ENCODE measurements around the gene ALDH1A1.

The ALDH1A1 gene

GRCh38 chr9:72888067-72888466, 64.8 kb downstream of the ALDH1A1 start:
- no peaks in the 10 kb centered on the region for H3K4me1 ChIP-seq (ENCODE audit: control insufficient read depth in 1 of 2, insufficient read depth in 2 of 2, low read length in 2 of 2)
- no peak overlapping the region for H3K27ac ChIP-seq (ENCODE audit: low read depth, low read length)
- H3K27me3 ChIP-seq (ENCODE audit: control insufficient read depth in 1 of 2, insufficient read depth in 2 of 2, low read length in 2 of 2) = no peaks in the 10 kb centered on the region
- H3K4me3 ChIP-seq (ENCODE audit: low read depth in 1 of 2, low read length in 2 of 2) = no peak overlapping the region
- H3K36me3 ChIP-seq (ENCODE audit: control insufficient read depth in 1 of 2, insufficient read depth in 2 of 2, low read length in 2 of 2) = peaks cover 0 to 7% of the 10 kb centered on the region in 2 donors
- no peak overlapping the region for H3K9ac ChIP-seq (ENCODE audit: low read depth in 1 of 2, low read length in 2 of 2)
- no peaks in the 10 kb centered on the region for H3K9me3 ChIP-seq (ENCODE audit: control insufficient read depth in 1 of 2, low read length in 2 of 2)

GRCh38 chr9:72886386-72886785, 66.5 kb downstream of the ALDH1A1 start:
- no peaks in the 10 kb centered on the region for H3K27me3 ChIP-seq (ENCODE audit: control insufficient read depth in 1 of 2, insufficient read depth in 2 of 2, low read length in 2 of 2)
- H3K36me3 ChIP-seq (ENCODE audit: control insufficient read depth in 1 of 2, insufficient read depth in 2 of 2, low read length in 2 of 2) = peaks cover 0 to 7% of the 10 kb centered on the region in 2 donors
- H3K4me3 ChIP-seq (ENCODE audit: low read depth in 1 of 2, low read length in 2 of 2) = no peak overlapping the region

GRCh38 chr9:72884508-72884907, 68.3 kb downstream of the ALDH1A1 start:
- Histone ChIP-seq H3K9ac (ENCODE audit: low read depth in 1 of 2, low read length in 2 of 2) (no peak overlapping the region), H3K27ac (ENCODE audit: low read depth, low read length) (no peak overlapping the region), H3K4me3 (ENCODE audit: low read depth in 1 of 2, low read length in 2 of 2) (no peak overlapping the region), H3K9me3 (ENCODE audit: control insufficient read depth in 1 of 2, low read length in 2 of 2) (no peaks in the 10 kb centered on the region), H3K36me3 (ENCODE audit: control insufficient read depth in 1 of 2, insufficient read depth in 2 of 2, low read length in 2 of 2) (peaks cover 0 to 4% of the 10 kb centered on the region in 2 donors), H3K27me3 (ENCODE audit: control insufficient read depth in 1 of 2, insufficient read depth in 2 of 2, low read length in 2 of 2) (no peaks in the 10 kb centered on the region), H3K4me1 (ENCODE audit: control insufficient read depth in 1 of 2, insufficient read depth in 2 of 2, low read length in 2 of 2) (no peaks in the 10 kb centered on the region)

More at GRCh38 chr9:72886386-72886785, 66.5 kb downstream of the ALDH1A1 start:
- H3K4me1 ChIP-seq (ENCODE audit: control insufficient read depth in 1 of 2, insufficient read depth in 2 of 2, low read length in 2 of 2) = no peaks in the 10 kb centered on the region
- no peak overlapping the region for H3K27ac ChIP-seq (ENCODE audit: low read depth, low read length)
- no peak overlapping the region for H3K9ac ChIP-seq (ENCODE audit: low read depth in 1 of 2, low read length in 2 of 2)
- no peaks in the 10 kb centered on the region for H3K9me3 ChIP-seq (ENCODE audit: control insufficient read depth in 1 of 2, low read length in 2 of 2)

- Histone ChIP-seq H3K4me1 (ENCODE audit: control insufficient read depth in 1 of 2, insufficient read depth in 2 of 2, low read length in 2 of 2) (no peaks in the 10 kb centered on the region), H3K27ac (ENCODE audit: low read depth, low read length) (no peak overlapping the region), H3K9me3 (ENCODE audit: control insufficient read depth in 1 of 2, low read length in 2 of 2) (no peaks in the 10 kb centered on the region), H3K4me3 (ENCODE audit: low read depth in 1 of 2, low read length in 2 of 2) (no peak overlapping the region), H3K9ac (ENCODE audit: low read depth in 1 of 2, low read length in 2 of 2) (no peak overlapping the region), H3K36me3 (ENCODE audit: control insufficient read depth in 1 of 2, insufficient read depth in 2 of 2, low read length in 2 of 2) (peaks cover 0 to 2% of the 10 kb centered on the region in 2 donors), H3K27me3 (ENCODE audit: control insufficient read depth in 1 of 2, insufficient read depth in 2 of 2, low read length in 2 of 2) (no peaks in the 10 kb centered on the region)
These were observed 69.0 kb downstream of the ALDH1A1 start for GRCh38 chr9:72883875-72884274.

GRCh38 chr9:72882117-72882775, 70.6 kb downstream of the ALDH1A1 start:
- H3K36me3 ChIP-seq (ENCODE audit: control insufficient read depth in 1 of 2, insufficient read depth in 2 of 2, low read length in 2 of 2) = peaks cover 0 to 2% of the 10 kb centered on the region in 2 donors
- no peak overlapping the region for H3K27ac ChIP-seq (ENCODE audit: low read depth, low read length)
- no peaks in the 10 kb centered on the region for H3K9me3 ChIP-seq (ENCODE audit: control insufficient read depth in 1 of 2, low read length in 2 of 2)
- H3K9ac ChIP-seq (ENCODE audit: low read depth in 1 of 2, low read length in 2 of 2) = no peak overlapping the region
- H3K27me3 ChIP-seq (ENCODE audit: control insufficient read depth in 1 of 2, insufficient read depth in 2 of 2, low read length in 2 of 2) = no peaks in the 10 kb centered on the region
- no peaks in the 10 kb centered on the region for H3K4me1 ChIP-seq (ENCODE audit: control insufficient read depth in 1 of 2, insufficient read depth in 2 of 2, low read length in 2 of 2)
- H3K4me3 ChIP-seq (ENCODE audit: low read depth in 1 of 2, low read length in 2 of 2) = no peak overlapping the region

- Histone ChIP-seq H3K27me3 (ENCODE audit: control insufficient read depth in 1 of 2, insufficient read depth in 2 of 2, low read length in 2 of 2) (no peaks in the 10 kb centered on the region), H3K9ac (ENCODE audit: low read depth in 1 of 2, low read length in 2 of 2) (no peak overlapping the region), H3K27ac (ENCODE audit: low read depth, low read length) (no peak overlapping the region), H3K4me3 (ENCODE audit: low read depth in 1 of 2, low read length in 2 of 2) (no peak overlapping the region), H3K36me3 (ENCODE audit: control insufficient read depth in 1 of 2, insufficient read depth in 2 of 2, low read length in 2 of 2) (no peaks in the 10 kb centered on the region), H3K4me1 (ENCODE audit: control insufficient read depth in 1 of 2, insufficient read depth in 2 of 2, low read length in 2 of 2) (no peaks in the 10 kb centered on the region), H3K9me3 (ENCODE audit: control insufficient read depth in 1 of 2, low read length in 2 of 2) (no peaks in the 10 kb centered on the region)
These were observed 72.0 kb downstream of the ALDH1A1 start for GRCh38 chr9:72880821-72881220.

GRCh38 chr9:72875221-72875620, 77.6 kb downstream of the ALDH1A1 start:
- H3K27ac ChIP-seq (ENCODE audit: low read depth, low read length) = no peak overlapping the region
- no peaks in the 10 kb centered on the region for H3K36me3 ChIP-seq (ENCODE audit: control insufficient read depth in 1 of 2, insufficient read depth in 2 of 2, low read length in 2 of 2)
- H3K27me3 ChIP-seq (ENCODE audit: control insufficient read depth in 1 of 2, insufficient read depth in 2 of 2, low read length in 2 of 2) = no peaks in the 10 kb centered on the region
- no peaks in the 10 kb centered on the region for H3K9me3 ChIP-seq (ENCODE audit: control insufficient read depth in 1 of 2, low read length in 2 of 2)
- no peaks in the 10 kb centered on the region for H3K4me1 ChIP-seq (ENCODE audit: control insufficient read depth in 1 of 2, insufficient read depth in 2 of 2, low read length in 2 of 2)
- H3K4me3 ChIP-seq (ENCODE audit: low read depth in 1 of 2, low read length in 2 of 2) = no peak overlapping the region
- no peak overlapping the region for H3K9ac ChIP-seq (ENCODE audit: low read depth in 1 of 2, low read length in 2 of 2)

- Histone ChIP-seq H3K27me3 (ENCODE audit: control insufficient read depth in 1 of 2, insufficient read depth in 2 of 2, low read length in 2 of 2) (no peaks in the 10 kb centered on the region), H3K4me3 (ENCODE audit: low read depth in 1 of 2, low read length in 2 of 2) (no peak overlapping the region), H3K9me3 (ENCODE audit: control insufficient read depth in 1 of 2, low read length in 2 of 2) (no peaks in the 10 kb centered on the region), H3K4me1 (ENCODE audit: control insufficient read depth in 1 of 2, insufficient read depth in 2 of 2, low read length in 2 of 2) (no peaks in the 10 kb centered on the region), H3K36me3 (ENCODE audit: control insufficient read depth in 1 of 2, insufficient read depth in 2 of 2, low read length in 2 of 2) (no peaks in the 10 kb centered on the region), H3K27ac (ENCODE audit: low read depth, low read length) (no peak overlapping the region), H3K9ac (ENCODE audit: low read depth in 1 of 2, low read length in 2 of 2) (no peak overlapping the region)
These were observed 78.5 kb downstream of the ALDH1A1 start for GRCh38 chr9:72874344-72874743.

GRCh38 chr9:72873456-72873855, 79.4 kb downstream of the ALDH1A1 start:
- H3K9ac ChIP-seq (ENCODE audit: low read depth in 1 of 2, low read length in 2 of 2) = no peak overlapping the region
- no peaks in the 10 kb centered on the region for H3K4me1 ChIP-seq (ENCODE audit: control insufficient read depth in 1 of 2, insufficient read depth in 2 of 2, low read length in 2 of 2)
- H3K27ac ChIP-seq (ENCODE audit: low read depth, low read length) = no peak overlapping the region
- no peak overlapping the region for H3K4me3 ChIP-seq (ENCODE audit: low read depth in 1 of 2, low read length in 2 of 2)
- no peaks in the 10 kb centered on the region for H3K36me3 ChIP-seq (ENCODE audit: control insufficient read depth in 1 of 2, insufficient read depth in 2 of 2, low read length in 2 of 2)
- H3K9me3 ChIP-seq (ENCODE audit: control insufficient read depth in 1 of 2, low read length in 2 of 2) = no peaks in the 10 kb centered on the region
- no peaks in the 10 kb centered on the region for H3K27me3 ChIP-seq (ENCODE audit: control insufficient read depth in 1 of 2, insufficient read depth in 2 of 2, low read length in 2 of 2)

- Histone ChIP-seq H3K9ac (ENCODE audit: low read depth in 1 of 2, low read length in 2 of 2) (no peak overlapping the region), H3K4me1 (ENCODE audit: control insufficient read depth in 1 of 2, insufficient read depth in 2 of 2, low read length in 2 of 2) (no peaks in the 10 kb centered on the region), H3K27me3 (ENCODE audit: control insufficient read depth in 1 of 2, insufficient read depth in 2 of 2, low read length in 2 of 2) (no peaks in the 10 kb centered on the region), H3K9me3 (ENCODE audit: control insufficient read depth in 1 of 2, low read length in 2 of 2) (no peaks in the 10 kb centered on the region), H3K27ac (ENCODE audit: low read depth, low read length) (no peak overlapping the region), H3K4me3 (ENCODE audit: low read depth in 1 of 2, low read length in 2 of 2) (no peak overlapping the region), H3K36me3 (ENCODE audit: control insufficient read depth in 1 of 2, insufficient read depth in 2 of 2, low read length in 2 of 2) (no peaks in the 10 kb centered on the region)
These were observed 80.1 kb downstream of the ALDH1A1 start for GRCh38 chr9:72872718-72873117.

Data from duodenal mucosa (tissue), 2 donors.